ENCODE results near the gene SAMD9.
A peak's percentile ranks its signal among the peaks of the same experiment; 100 is the strongest.
"Not testable (repeated sequence)": the region's sequence is repeated elsewhere in the genome, so short reads cannot be mapped to it uniquely, and the experiment has no call there.

SAMD9 gene

DNA sequence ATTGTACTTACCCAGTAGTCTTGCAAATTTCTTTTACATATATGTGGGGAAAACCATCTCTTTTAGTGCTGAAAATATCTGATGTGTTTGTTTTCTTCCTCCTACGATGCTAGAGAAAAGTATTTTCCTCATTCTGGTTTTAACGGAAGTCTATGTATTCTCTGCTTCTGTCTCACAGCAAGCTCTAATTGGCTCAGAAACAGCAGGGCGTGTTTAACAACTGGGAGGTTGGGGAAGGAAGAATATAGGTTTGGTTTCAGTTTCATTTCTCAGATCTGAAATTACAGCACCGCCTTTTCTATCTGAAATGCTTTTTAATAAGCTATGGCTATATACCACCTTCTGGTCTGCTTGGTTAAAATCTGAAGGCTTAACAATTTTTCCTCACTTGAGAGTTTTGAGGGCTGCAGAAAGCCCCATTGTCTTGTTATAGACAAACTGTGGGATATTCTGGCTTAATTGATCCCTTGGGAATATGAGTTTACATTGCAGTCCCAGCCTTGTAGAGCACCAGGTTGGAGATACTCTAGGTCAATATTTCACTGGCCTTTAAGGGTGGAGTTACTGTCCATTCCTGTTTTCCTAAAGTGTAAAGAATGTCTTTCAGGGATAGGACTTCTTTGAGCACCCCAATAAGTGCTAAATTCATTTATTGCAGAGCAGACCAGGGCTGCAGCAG, at the start of gene SAMD9:
Gene SAMD9, minus strand, starts transcription at position 128 of the 679 bp plus-strand sequence. CDS start 11,882 bp downstream, outside the sequence.
- peak; percentile 95 for DNase-seq

DNA sequence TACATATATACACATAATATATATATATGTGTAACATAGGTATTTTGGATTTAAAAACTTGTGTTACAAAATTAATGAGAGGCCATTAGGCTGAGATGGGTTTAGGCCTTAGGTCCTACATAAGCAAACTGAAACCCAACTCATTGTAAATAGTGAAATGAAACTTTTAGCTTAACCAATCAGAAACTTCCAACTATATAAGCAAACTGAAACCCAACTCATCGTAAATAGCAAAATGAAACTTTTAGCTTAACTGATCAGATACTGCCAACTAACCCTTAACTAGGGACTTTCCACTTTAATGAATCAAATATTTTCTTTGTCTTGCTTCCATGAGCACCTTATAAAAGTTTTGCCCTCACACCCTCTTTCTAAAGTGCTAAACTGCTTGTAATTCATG, 47.7 kb upstream of the SAMD9 start:
- no peak for DNase-seq

DNA sequence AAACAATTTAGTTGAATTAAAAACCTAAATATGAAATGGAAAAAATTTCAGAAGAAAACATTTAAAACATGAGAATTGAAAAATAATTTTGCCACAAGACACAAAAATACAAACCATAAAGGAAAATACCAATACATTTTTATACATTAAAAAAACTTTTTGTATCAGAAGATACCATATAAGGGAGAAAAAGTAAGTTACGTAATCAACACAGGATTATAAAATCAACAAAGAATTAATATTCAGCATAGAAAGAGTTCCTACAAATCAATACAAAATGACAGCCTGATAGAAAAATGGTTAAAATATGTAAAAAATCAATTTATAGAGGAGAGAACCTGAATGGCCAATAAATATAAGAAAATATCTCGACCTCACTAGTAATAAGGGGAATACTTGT, 47.0 kb upstream of the SAMD9 start:
- DNase-seq, result no peak

DNA sequence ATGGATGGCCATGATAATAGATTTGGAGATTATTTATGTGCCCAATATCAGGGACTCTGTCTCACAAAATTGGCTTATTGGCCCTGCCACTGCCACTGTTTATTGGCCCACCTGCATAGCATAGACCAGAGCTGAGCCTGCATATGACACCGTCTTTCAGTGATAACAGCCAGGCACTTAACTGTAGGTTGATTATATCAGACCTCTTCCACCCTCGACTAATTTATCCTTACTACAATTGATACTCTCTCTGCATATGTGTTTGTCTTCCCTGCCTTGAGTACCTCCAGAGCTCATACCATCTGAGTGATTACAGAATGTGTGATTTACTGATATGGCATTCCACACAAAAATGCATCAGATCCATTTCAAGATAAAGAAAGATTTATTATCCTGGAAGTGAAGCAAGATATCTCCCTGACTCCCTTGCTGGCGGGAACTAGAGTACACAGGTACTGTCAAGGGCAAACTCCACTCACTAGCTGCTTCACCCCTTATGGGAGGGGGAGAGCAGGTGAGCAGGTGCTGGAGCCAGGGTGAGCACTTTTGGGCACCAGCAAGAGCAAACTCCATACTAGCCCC, 43.5 kb upstream of the SAMD9 start:
- no peak for DNase-seq

DNA sequence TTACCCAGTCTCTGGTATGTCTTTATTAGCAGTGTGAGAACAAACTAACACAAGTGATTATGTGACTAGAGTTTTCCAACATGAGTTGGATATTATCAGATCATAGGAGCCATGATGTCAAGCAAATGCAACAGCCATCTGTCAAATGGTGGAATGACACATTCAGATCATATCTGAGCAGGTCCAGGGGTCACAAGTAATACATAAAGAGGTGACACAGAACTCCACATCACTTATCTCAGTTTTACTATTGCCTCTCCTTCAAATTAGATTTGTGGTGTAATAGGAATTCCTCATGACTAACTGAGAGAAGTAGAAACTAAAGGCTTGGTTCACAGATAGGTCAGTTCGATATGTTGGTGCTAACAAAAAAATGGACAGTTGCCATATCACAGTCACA, 42.6 kb upstream of the SAMD9 start:
- no peak for DNase-seq

DNA sequence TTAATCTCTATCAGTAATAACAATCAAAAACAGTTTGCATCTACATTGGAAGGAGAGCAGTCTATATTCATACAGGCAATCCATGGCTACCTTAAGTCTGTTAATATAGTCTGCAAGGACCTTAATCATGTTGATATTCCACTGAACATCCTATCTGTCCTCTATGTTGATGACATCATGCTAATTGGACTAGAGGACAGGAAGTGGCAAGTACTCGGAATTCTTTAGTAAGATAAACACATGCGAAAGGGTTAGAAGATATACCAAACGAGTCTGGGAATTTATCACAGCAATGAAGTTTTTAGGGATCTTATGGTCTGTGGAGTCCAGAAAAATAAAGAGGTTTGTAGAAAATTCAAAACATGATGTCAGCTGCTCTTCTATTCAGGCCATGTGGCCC, 41.7 kb upstream of the SAMD9 start:
- no peak for DNase-seq

DNA sequence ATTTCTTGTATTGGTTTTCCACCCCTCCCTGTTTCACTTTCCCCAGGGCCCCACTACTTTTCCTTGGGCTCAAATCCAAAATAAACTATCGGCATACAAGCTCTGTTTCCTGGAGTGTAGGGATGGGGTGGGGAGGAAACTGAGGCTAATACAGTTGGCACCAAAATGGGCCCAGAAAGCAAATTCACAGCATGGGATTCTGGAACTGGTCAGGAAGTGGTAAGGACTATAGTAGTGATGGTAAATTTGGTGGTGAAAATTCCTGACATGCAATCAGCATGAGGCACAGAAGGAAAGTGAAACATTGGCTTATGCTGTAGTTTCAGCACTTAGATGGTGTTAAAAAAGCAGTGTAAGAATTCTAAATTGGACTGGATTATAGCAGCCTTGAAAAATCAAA, 39.1 kb upstream of the SAMD9 start:
- DNase-seq, result no peak

DNA sequence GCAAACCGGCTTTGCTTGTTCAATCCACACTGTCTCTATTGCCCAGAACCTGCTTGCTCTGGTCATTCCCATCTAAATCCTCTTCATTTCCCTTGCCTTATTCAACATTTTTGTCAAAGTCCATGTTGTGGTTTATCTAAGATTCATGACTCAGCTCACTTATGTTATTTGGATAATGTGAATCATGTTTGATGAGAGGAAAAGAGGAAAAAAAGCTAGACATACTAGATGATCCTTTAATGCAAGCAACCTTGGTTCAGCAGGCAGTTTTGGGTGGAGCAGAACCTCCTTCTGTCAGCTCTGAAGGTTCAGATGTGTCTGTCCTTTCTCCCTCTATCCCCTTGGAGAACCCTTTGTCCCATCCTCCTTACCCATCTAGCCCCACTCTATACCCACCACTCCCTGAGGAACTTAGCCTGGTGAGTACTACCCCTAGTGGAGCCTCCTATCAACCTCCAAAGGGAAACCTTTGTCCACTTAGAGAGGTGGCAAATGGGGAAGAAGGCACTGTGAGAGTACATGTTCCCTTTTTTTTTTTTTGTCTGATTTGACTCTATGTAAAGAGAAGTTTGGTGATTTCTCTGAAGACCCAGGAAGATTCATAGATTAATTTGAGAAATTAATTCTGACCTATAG, 32.5 kb upstream of the SAMD9 start:
- DNase-seq, result no peak

DNA sequence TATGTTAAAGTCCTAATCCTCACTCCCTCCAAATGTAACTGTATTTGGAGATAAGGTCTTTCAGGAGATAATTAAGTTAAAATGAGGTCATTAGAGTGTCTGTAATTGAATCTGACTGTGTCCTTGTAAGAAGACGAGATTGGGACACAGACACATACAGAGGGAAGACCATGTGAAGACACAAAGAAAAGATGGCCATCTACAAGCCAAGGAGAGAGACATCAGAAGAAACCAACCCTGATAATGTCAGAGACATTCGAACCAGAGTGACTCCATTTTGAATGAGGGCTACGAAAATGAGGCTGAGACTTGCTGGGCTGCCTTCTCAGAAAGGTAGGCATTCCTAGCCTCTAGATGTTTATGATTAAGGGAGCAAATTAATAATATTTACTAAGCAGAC, 30.9 kb upstream of the SAMD9 start:
- DNase-seq, result no peak

DNA sequence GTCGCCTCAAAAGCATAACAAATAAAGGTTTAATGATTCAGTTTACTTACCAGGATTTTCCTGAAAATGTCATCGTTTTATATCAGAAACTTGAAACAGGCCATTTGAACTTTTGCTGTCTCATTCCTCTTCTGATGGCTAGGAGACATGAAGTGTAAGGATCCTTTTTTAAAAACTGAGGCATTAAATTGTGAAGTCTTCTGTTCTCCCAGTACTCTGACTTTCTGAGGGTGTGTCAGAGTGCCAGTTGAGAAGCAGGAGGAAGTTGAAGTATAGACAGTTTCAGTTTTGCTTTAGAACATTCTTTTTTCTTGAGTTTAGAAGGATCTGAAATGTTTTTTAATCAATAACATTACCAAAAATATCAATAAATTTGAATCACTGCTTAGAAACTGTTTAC, 30.4 kb upstream of the SAMD9 start, which contains the start of gene SAMD9L:
Gene SAMD9L, minus strand, starts transcription at position 242 of the 400 bp plus-strand sequence. CDS start 12,414 bp downstream, outside the sequence.
- peak; percentile 8 for DNase-seq

DNA sequence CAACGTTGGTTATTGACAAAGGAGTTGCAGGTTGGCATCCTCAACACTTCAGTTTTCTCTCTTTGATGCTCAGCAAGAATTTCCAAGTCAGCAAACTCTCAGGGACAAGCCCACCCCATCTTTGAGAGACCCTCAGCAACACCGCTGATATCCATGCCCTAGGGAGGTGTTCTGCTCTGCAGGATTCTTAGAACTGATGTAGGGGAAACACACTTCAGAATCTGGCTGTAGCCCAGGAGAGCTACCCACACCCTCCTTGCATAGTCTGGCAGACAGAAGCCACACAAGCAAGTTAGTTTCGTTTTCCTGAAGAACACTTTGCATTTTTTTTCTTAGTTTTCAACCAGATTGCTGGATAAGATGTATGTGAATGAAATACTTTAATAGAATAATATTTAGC, 29.6 kb upstream of the SAMD9 start:
- DNase-seq, result peak; percentile 46

DNA sequence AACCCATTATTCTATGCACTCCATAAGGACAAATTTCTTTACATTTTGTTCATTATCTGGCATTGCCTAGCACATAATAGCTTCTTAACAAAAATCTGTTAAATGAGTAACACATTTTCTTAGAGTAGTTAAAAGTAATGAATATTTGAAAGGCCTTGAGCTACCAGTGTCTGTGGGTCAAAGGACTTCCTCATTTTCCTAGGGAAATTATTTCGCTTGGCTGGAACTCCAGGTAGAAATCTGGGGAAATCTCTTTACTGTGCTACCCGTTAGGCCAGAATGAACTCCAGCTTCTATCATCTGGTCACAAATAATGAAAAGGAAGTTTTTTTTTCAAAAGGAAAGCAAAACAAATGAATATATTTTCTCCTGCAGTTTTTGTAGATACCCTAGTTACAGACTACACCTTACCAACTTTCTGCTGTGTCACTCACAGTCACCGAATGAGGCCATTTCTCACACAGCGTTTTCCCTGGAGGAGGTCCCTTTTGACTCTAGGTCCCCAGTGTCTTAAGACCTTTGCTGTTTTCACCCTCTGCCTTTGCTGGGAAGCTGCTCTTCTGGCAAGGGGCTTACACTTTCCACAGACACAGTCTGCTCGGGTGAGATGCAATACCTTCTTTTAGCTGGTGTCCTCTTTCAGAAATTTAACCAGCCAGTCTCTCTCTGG, 28.8 kb upstream of the SAMD9 start:
- DNase-seq, result no peak

DNA sequence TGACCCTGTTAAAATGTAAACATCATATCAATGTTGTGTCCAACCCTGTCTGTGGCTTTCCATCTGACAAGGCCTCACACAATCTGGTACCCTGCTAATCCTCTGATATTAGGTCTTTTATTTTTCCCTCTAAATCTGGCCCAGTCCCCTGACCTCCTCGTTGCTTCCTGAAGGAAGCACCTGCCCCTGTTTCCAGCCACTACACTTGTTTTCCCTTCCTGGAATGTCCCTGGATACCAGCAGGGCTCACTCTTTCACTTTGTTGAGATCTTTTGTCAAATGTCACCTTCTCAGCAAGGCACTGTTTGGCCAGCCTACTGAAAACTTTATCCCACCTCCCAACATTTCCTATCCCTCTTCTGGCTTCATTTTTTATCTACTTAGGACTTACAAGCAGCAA, 28.3 kb upstream of the SAMD9 start:
- no peak for DNase-seq

DNA sequence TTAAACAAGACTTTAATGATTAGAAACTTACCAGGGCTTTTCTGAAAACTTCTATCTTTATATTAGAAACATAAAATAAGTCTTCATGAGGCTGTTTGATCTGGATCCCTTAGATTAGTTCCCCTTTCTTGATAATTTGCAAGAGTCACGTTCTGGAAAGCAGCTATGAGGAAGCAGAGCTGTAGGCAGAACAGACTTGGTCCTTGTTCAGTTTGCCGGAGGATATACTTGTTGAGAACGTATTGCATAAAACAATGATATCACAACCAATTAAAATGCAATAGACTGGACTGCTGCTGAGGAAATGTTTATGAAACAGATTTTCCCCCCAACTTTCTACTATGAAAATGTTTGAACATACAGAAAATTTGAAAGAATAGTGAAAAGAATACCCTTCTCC, 27.6 kb upstream of the SAMD9 start:
- DNase-seq, result no peak

DNA sequence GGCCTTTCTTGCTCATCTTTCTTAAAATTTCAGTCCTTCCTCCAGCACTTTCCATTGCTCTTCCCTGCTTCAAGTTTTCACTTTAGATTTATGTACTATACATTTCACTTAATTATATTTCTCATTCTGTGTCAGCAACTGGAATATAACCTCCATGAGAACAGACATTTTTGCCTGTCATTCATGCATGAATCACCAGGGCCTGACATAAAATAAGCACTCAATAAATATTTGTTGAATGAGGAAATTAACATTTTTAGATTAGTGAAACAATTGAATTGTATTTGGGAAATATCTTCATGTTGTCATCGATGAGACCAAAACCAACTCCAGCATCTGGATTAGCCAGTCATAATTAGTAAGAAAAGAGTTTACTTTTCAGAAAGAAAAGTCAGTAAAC, 24.3 kb upstream of the SAMD9 start:
- no peak for DNase-seq

DNA sequence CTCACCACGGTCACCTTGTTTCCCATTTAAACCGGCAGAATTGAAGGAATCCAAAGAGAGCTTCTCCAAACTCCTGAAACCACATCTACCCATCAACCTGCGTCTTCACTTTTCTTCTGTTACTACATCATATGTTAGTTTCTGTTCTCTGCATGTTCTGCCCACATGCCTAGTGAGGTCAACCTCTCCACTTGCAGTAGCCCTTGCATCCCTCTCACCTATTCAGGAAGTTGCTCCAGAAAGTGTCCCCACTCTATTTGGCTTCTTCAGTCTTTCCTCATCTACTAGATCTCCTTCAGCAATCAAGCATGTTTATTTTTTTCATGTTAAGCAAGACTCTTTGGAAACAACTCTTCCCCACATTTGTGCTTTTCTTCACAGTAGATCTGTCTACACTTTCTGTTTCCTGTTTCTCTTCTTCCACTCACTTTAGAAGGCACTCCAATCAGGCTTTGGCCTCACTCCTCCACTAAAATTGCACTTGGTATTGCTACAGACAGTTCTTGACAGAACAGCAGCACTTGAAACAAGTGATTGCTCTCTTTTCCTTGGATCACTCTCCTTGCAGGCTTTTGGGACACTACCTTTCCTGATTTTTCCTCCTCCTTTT, 22.9 kb upstream of the SAMD9 start:
- no peak for DNase-seq

DNA sequence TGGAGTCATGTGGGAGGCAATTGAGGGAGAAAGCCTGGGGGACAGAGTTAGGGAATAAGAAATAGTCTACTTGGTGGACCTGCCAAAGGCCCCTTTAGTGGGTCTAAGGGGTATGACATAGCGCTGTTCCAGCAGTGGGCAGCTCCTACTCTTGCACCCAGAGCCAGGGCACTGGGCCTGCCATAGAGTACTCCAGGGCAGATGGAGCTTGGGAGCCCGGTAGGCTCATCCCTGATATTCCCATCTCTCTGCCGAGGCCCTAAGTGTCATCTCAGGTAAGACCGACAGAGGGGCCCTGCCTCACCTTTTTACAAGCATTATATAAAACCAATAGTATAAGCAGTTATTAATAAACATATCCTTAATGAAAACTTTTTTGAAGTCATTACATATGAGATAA, 20.8 kb upstream of the SAMD9 start:
- no peak for DNase-seq

DNA sequence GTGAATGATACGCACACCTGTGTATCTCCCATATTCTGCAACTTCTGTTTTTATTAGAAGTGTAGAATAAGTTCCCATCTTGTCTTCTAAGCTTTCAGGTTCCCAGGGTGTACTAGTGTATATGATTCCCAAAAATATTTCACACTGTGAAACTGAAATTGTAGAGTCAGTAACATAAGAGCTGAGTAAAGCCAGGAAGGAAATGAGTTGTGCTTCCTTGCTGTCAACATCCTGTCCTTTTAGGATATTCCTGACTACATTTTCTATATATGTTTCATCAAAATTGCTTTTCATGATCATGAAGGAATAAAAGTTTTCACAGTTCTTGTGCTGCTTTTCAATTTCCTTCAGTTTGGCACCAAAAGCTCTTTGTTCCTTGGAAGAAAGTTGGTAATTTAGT, 15.2 kb upstream of the SAMD9 start:
- DNase-seq, result no peak

DNA sequence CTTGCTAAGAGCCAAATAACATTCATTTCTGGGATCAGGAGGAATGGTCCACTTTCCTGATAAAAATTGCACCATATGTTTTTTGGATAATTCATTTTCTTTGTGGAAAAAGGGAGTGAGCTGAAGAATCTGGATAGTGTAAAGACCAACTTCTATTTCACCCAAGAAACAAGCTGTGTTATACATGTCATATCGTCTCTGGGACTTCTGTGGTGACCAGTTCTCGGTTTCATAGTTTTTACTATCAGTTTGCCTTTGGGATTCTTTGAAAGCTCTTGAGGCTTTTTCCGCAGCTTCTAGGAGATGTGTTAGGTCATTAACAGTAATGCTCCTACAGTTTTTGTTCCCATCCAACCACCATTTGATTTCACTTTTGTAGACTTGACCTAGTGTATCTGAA, 14.4 kb upstream of the SAMD9 start:
- no peak for DNase-seq

DNA sequence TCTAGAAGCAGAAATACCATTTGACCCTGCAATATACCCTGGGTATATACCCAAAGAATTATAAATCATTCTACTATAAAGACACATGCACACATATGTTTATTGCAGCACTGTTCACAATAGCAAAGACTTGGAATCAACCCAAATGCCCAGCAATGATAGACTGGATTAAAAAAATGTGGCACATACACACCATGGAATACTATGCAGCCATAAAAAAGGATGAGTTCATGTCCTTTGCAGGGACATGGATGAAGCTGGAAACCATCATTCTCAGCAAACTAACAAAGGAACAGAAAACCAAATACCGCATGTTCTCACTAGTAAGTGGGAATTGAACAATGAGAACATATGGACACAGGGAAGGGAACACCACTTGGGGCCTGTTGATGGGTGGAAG, 9.2 kb upstream of the SAMD9 start:
- not testable (repeated sequence) for DNase-seq

DNA sequence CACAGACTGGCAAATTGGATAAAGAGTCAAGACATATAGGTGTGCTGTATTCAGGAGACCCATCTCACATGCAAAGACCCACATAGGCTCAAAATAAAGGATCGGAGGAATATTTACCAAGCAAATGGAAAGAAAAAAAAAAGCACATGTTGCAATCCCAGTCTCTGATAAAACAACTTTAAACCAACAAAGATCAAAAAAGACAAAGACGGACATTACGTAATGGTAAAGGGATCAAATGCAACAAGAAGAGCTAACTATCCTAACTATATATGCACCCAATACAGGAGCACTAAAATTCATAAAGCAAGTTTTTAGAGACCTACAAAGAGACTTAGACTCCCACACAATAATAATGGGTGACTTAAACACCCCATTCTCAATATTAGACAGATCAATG, 5.8 kb upstream of the SAMD9 start:
- DNase-seq, result not testable (repeated sequence)

DNA sequence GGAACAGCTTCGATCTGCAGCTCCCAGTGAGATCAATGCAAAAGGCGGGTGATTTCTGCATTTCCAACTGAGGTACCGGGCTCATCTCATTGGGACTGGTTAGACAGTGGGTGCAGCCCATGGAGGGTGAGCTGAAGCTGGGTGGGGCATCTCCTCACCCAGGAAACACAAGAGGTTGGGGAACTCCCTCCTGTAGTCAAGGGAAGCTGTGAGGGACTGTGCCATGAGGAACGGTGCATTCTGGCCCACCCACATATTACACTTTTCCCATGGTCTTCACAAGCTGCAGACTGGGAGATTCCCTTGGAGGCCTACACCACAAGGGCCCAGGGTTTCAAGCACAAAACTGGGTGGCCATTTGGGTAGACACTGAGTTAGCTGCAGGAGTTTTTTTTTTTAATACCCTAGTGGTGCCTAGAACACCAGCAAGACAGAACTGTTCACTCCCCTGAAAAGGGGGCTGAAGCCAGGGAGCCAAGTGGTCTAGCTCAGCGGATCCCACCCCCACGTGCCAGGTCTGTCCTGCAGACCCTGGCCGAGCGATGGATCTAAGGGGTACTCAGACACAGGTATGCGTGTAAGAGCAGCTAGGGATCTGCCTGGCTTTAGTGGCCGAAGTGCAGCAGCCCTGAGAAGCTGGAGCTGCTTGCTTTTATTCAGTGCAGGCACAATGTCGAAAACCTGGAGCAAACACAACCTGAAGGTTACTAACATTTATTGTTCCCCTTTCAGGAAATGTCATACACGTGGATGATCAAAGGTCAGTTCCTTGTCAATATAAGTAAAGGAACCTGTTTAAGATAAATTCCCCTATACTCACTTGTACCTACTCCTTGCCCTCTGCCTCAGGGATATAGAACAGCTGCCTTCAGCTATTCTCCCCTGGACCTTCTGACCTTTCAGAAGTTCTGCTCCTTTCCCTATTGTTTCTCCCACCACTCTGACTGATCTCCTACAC, 3.1 kb upstream of the SAMD9 start:
- no peak for DNase-seq
